H1 (cell line): ENCODE data around the gene FARP2. TPM values are rescaled to one million over a fixed set of nuclear protein-coding genes. Genes with fewer than 3 reads are reported as not detected.

Experiments used
- CTCF ChIA-PET: fragments of 300-600 bp; sonication (Branson Sonifier 250); formaldehyde crosslinking; loops from one replicate; lab custom pipeline; 2021; ENCODE audit not compliant: partially characterized antibody; lab: Charles Lee
- POLR2A ChIA-PET: fragments of 300-600 bp; sonication (Branson Sonifier 250); formaldehyde crosslinking; loops from one replicate; lab custom pipeline; 2021; ENCODE audit warnings: inconsistent platforms; ENCODE audit not compliant: partially characterized antibody; lab: Charles Lee
- DNase-seq, 2 experiments: peaks; one replicate each; pipeline versions ENCODE4 v3.0.0 to v3.0.0-alpha.2; 2010 to 2022; ENCODE audit warnings: low spot score in 2 of 2, low read depth in 1 of 2, mixed read lengths in 1 of 2
- FAIRE-seq: peaks from 2 replicates; lab custom pipeline; 2011; peaks lifted over from hg19 to GRCh38; lab: Jason Lieb, UNC
- H2AFZ ChIP-seq: 2 replicates; pipeline ENCODE4 v1.8.1; 2012; ENCODE audit warnings: low read length, inconsistent platforms
- H2AK5ac ChIP-seq: 2 replicates; pipeline ENCODE4 v1.6.1; 2013; ENCODE audit warnings: low read depth, low read length
- H2BK120ac ChIP-seq: replicated peaks from 2 replicates; pipeline ENCODE3; 2013; ENCODE audit warnings: low read depth, low read length, inconsistent platforms
- H2BK12ac ChIP-seq: 2 replicates; pipeline ENCODE4 v1.6.1; 2013; ENCODE audit warnings: low read depth, low read length
- H2BK15ac ChIP-seq: 2 replicates; pipeline ENCODE4 v1.6.1; 2013; ENCODE audit warnings: low read length
- H2BK20ac ChIP-seq: 2 replicates; pipeline ENCODE4 v1.6.1; 2013; ENCODE audit warnings: low read length
- H2BK5ac ChIP-seq: 2 replicates; pipeline ENCODE4 v1.6.1; 2013; ENCODE audit warnings: low read depth, low read length
- H3K14ac ChIP-seq: 2 replicates; pipeline ENCODE4 v1.6.1; 2013; ENCODE audit warnings: inconsistent platforms; ENCODE audit not compliant: insufficient read length
- H3K18ac ChIP-seq: 2 replicates; pipeline ENCODE4 v1.6.1; 2013; ENCODE audit warnings: low read length; ENCODE audit errors: extremely low read depth
- H3K23ac ChIP-seq: 2 replicates; pipeline ENCODE4 v1.6.1; 2013; ENCODE audit warnings: inconsistent platforms; ENCODE audit not compliant: insufficient read length
- H3K23me2 ChIP-seq: 2 replicates; pipeline ENCODE4 v1.6.1; 2013; ENCODE audit warnings: low read depth, low read length
- H3K27ac ChIP-seq: 2 replicates; pipeline ENCODE4 v1.6.1; 2011; ENCODE audit warnings: low read depth, low read length, inconsistent platforms
- H3K27me3 ChIP-seq, 4 experiments: replicated peaks in 1 of 4; 1 replicate in 1 of 4; 2 replicates in 3 of 4; pipeline versions ENCODE4 v1.6.1 to v1.8.1; 2011 to 2013; ENCODE audit warnings: low read length in 3 of 4, mild to moderate bottlenecking in 3 of 4, inconsistent platforms in 2 of 4, mixed read lengths in 2 of 4, moderate library complexity in 1 of 4; ENCODE audit not compliant: control insufficient read depth in 3 of 4, insufficient read depth in 3 of 4; ENCODE audit errors: extremely low read depth in 1 of 4
- H3K36me3 ChIP-seq, 4 experiments: 2 replicates each; pipeline versions ENCODE4 v1.6.1 to v1.8.1; 2011 to 2013; ENCODE audit warnings: mild to moderate bottlenecking in 4 of 4, low read length in 3 of 4, moderate library complexity in 2 of 4, control low read depth in 1 of 4, inconsistent platforms in 1 of 4; ENCODE audit not compliant: insufficient read depth in 4 of 4, control insufficient read depth in 2 of 4
- H3K4ac ChIP-seq: replicated peaks from 2 replicates; pipeline ENCODE3; 2013; ENCODE audit warnings: low read length, low read depth, mixed read lengths, inconsistent platforms; ENCODE audit not compliant: insufficient read length
- H3K4me1 ChIP-seq, 4 experiments: replicated peaks in 1 of 4; 1 replicate in 1 of 4; 2 replicates in 3 of 4; pipeline versions ENCODE4 v1.6.1 to v1.8.1; 2011 to 2013; ENCODE audit warnings: low read length in 3 of 4, inconsistent platforms in 2 of 4, mixed read lengths in 1 of 4; ENCODE audit not compliant: insufficient read depth in 4 of 4, control insufficient read depth in 3 of 4
- H3K4me2 ChIP-seq, 2 experiments: 2 replicates each; pipeline versions ENCODE4 v1.6.1 to v1.8.1; 2011 to 2013; ENCODE audit warnings: low read depth in 2 of 2, low read length in 2 of 2, control low read depth in 1 of 2, inconsistent platforms in 1 of 2, mild to moderate bottlenecking in 1 of 2; ENCODE audit not compliant: insufficient read depth in 1 of 2
- H3K4me3 ChIP-seq, 4 experiments: fragments of 200-600, 300-600 bp in 1 of 4; sonication (generic), shearing (Covaris generic), sonication (Bioruptor Twin) in 1 of 4; 2 replicates each; pipeline versions ENCODE4 v1.5.1 to v1.8.1; 2011 to 2016; ENCODE audit warnings: low read length in 4 of 4, low read depth in 3 of 4, control low read depth in 2 of 4, inconsistent platforms in 2 of 4, mild to moderate bottlenecking in 2 of 4, mixed read lengths in 1 of 4, moderate library complexity in 1 of 4; ENCODE audit not compliant: insufficient read depth in 2 of 4; ENCODE audit errors: extremely low read depth in 1 of 4
- H3K56ac ChIP-seq: replicated peaks from 2 replicates; pipeline ENCODE3; 2013; ENCODE audit warnings: low read depth, mild to moderate bottlenecking, mixed read lengths, low read length, inconsistent platforms; ENCODE audit not compliant: insufficient read length
- H3K79me1 ChIP-seq: 2 replicates; pipeline ENCODE4 v1.6.1; 2013; ENCODE audit warnings: low read depth, low read length, control low read depth
- H3K79me2 ChIP-seq, 2 experiments: 2 replicates each; pipeline versions ENCODE4 v1.6.1 to v1.8.1; 2012 to 2013; ENCODE audit warnings: low read length in 2 of 2, mild to moderate bottlenecking in 2 of 2, inconsistent platforms in 1 of 2; ENCODE audit not compliant: insufficient read depth in 2 of 2, control insufficient read depth in 1 of 2
- H3K9ac ChIP-seq, 4 experiments: replicated peaks in 1 of 4; 1 replicate in 1 of 4; 2 replicates in 3 of 4; pipeline versions ENCODE4 v1.6.1 to v1.8.1; 2011 to 2013; ENCODE audit warnings: low read depth in 3 of 4, low read length in 3 of 4, control low read depth in 2 of 4, mild to moderate bottlenecking in 2 of 4, moderate library complexity in 2 of 4, inconsistent platforms in 1 of 4; ENCODE audit errors: extremely low read depth in 1 of 4
- H3K9me3 ChIP-seq, 2 experiments: 2 replicates each; pipeline versions ENCODE4 v1.6.1 to v1.8.1; 2012 to 2013; ENCODE audit warnings: mild to moderate bottlenecking in 2 of 2, moderate library complexity in 2 of 2, control low read depth in 1 of 2, inconsistent platforms in 1 of 2, low read depth in 1 of 2, low read length in 1 of 2, mixed read lengths in 1 of 2; ENCODE audit not compliant: insufficient read depth in 2 of 2
- H4K20me1 ChIP-seq, 2 experiments: replicated peaks in 1 of 2; 2 replicates each; pipeline versions ENCODE3 to v1.8.1; 2011 to 2013; ENCODE audit warnings: inconsistent platforms in 2 of 2, low read length in 2 of 2, mild to moderate bottlenecking in 1 of 2; ENCODE audit not compliant: insufficient read depth in 2 of 2, control insufficient read depth in 1 of 2
- H4K5ac ChIP-seq: 2 replicates; pipeline ENCODE4 v1.6.1; 2013; ENCODE audit warnings: low read length, low read depth, mixed read lengths, inconsistent platforms; ENCODE audit not compliant: insufficient read length
- H4K8ac ChIP-seq: 2 replicates; pipeline ENCODE4 v1.8.0; 2013; ENCODE audit warnings: mild to moderate bottlenecking, moderate library complexity, low read length, inconsistent platforms; ENCODE audit not compliant: insufficient read depth; ENCODE audit errors: extremely low read depth
- H4K91ac ChIP-seq: replicated peaks from 2 replicates; pipeline ENCODE3; 2013; ENCODE audit warnings: low read length, mixed read lengths, inconsistent platforms; ENCODE audit not compliant: insufficient read length
- EP300 ChIP-seq, 2 experiments: IDR thresholded peaks; 1 replicate in 1 of 2; 2 replicates in 1 of 2; pipeline ENCODE4 v1.6.1; 2011 to 2012; ENCODE audit warnings: low read depth in 2 of 2, low read length in 2 of 2, mild to moderate bottlenecking in 2 of 2, borderline replicate concordance in 1 of 2, inconsistent platforms in 1 of 2, moderate library complexity in 1 of 2
- KDM4A ChIP-seq: IDR thresholded peaks from one replicate; pipeline ENCODE4 v1.7.1; 2012; ENCODE audit warnings: low read depth, mild to moderate bottlenecking, moderate library complexity, low read length, inconsistent platforms; ENCODE audit not compliant: severe bottlenecking
- MAX ChIP-seq: IDR thresholded peaks from 2 replicates; pipeline ENCODE4 v1.6.1; 2012; ENCODE audit warnings: inconsistent platforms
- PHF8 ChIP-seq: fragments of 200-600 bp; sonication (generic); conservative IDR thresholded peaks from 2 replicates; pipeline ENCODE4 v1.7.1; 2012; ENCODE audit warnings: low read depth, mild to moderate bottlenecking, inconsistent platforms, low read length, moderate library complexity
- SP1 ChIP-seq: IDR thresholded peaks from 2 replicates; pipeline ENCODE4 v1.6.1; 2011; ENCODE audit warnings: low read depth, low read length
- SRF ChIP-seq: IDR thresholded peaks from 2 replicates; pipeline ENCODE4 v1.6.1; 2011; ENCODE audit warnings: mild to moderate bottlenecking, low read depth, low read length, moderate library complexity
- USF2 ChIP-seq: IDR thresholded peaks from 2 replicates; pipeline ENCODE4 v1.6.1; 2011; ENCODE audit warnings: low read length, improper control_type of control experiment
- WGBS, 2 experiments: shearing (Covaris generic) in 1 of 2; methylation state at CpG; one replicate each; pipeline versions ENCODE4 v1.1.6 to v1.1.7; 2013 to 2015; ENCODE audit warnings: low lambda C conversion rate in 2 of 2, mixed read lengths in 2 of 2, inconsistent platforms in 1 of 2, low coverage in 1 of 2, missing lambda C conversion rate in 1 of 2; ENCODE audit not compliant: insufficient replicate concordance in 2 of 2, insufficient coverage in 1 of 2, insufficient read length in 1 of 2; ENCODE audit errors: extremely low coverage in 1 of 2, missing lambda C conversion rate in 1 of 2; 5-methylcytosine and 5-hydroxymethylcytosine counted together
- polyA plus RNA-seq, 7 experiments: library from polyadenylated mRNA; depleted of rRNA in 3 of 7; stranded (reverse) in 5 of 7; unstranded in 2 of 7; fragments of >200 nt in 5 of 7; fragments of 200-250 nt in 2 of 7; gene quantifications; 1 replicate in 5 of 7; 2 replicates in 1 of 7; 4 replicates in 1 of 7; pipeline versions ENCODE4 v1.2.1 to v1.2.3, GENCODE V29; 2011 to 2013; ENCODE audit warnings: missing spikeins in 2 of 7, mixed read lengths in 2 of 7
- total RNA-seq: library from RNA; stranded (reverse); fragmentation: NEBNext Ultra II Directional; extraction: Animal tissue kit (Norgen Biotek cat#: 25700); gene quantifications from 2 replicates; pipeline ENCODE4 v1.2.1, GENCODE V29; 2021
- TF ChIP-seq, protein P1 (sequence below): IDR thresholded peaks from 2 replicates; pipeline ENCODE4 v1.6.1; 2012; ENCODE audit warnings: inconsistent platforms

FARP2 gene
- total and polyA plus RNA-seq, 2 of the 8 experiments (the other 6 are each of a cell fraction or from before 2014, with no cell fraction given), result 12.4 to 33.4 TPM

GRCh38 chr2:241540771-241541561 is 184.9 kb downstream of the FARP2 start:
- DNase-seq, result peak; percentile 81 to 99
- Histone ChIP-seq H2BK5ac (no peak overlapping the region), H3K4me3 (peak overlapping the region; percentile 49 to 64 (median 54)), H2BK120ac (no peak overlapping the region), H3K79me1 (no peaks in the 10 kb centered on the region), H3K14ac (no peak overlapping the region), H3K23ac (no peak overlapping the region), H3K4ac (no peak overlapping the region), H3K27me3 (peaks cover 18 to 35% (median 31%) of the 10 kb centered on the region in 4 experiments), H4K20me1 (peaks cover 0 to 5% of the 10 kb centered on the region in 2 experiments), H4K5ac (no peak overlapping the region), H2AFZ (peak overlapping the region; percentile 70; the same call in 1 of the 2 replicates), H2BK15ac (no peak overlapping the region), H2BK20ac (no peak overlapping the region), H3K79me2 (no peaks in the 10 kb centered on the region), H2BK12ac (no peak overlapping the region), H4K8ac (peak overlapping the region; percentile 73; the same call in 1 of the 2 replicates), H3K18ac (no peak overlapping the region), H3K27ac (no peak overlapping the region), H3K56ac (no peak overlapping the region), H3K36me3 (no peaks in the 10 kb centered on the region), H3K4me2 (peak overlapping the region; percentile 77 to 83), H3K23me2 (peaks cover 17% of the 10 kb centered on the region; the same call in 1 of the 2 replicates), H3K4me1 (peaks cover 3 to 10% (median 4%) of the 10 kb centered on the region in 4 experiments), H3K9ac (peak overlapping the region in 2 of 4 experiments; percentile 6 to 13; a peak in 4 of 7 replicates), H2AK5ac (no peak overlapping the region), H3K9me3 (no peaks in the 10 kb centered on the region), H4K91ac (no peak overlapping the region)
- ChIA-PET POLR2A (interaction anchor here (1.1 to 1.7 kb wide), 4 partner anchors 18 to 70 kb away, joined by 3 to 7 read pairs (median 4); partner anchors contain the start of gene BOK), CTCF (interaction anchor here (0.7 to 1.6 kb wide), 3 partner anchors 14 to 183 kb away, joined by 3 to 4 read pairs (median 3); no protein-coding TSS in a partner anchor)
- no peak for FAIRE-seq
- 15% methylated on average over 50 of the region's 68 CpGs; no CpG with 5 or more reads in 1 of the 2 experiments for WGBS, 2 experiments
- peak; percentile 91 for TF ChIP-seq MAX
- TF ChIP-seq EP300 (IDR thresholded peaks at IDR 0.05; ENCODE audit: borderline replicate concordance in 1 of 2, low read depth in 2 of 2, low read length in 2 of 2), result no peak
- TF ChIP-seq USF2, result no peak
- peak; percentile 63; the same call in 1 of the 2 replicates for TF ChIP-seq SP1
- TF ChIP-seq PHF8, result peak; percentile 65; the same call in 1 of the 2 replicates
- no peak for TF ChIP-seq SRF
- no peak for TF ChIP-seq KDM4A
- TF ChIP-seq, protein P1, sequence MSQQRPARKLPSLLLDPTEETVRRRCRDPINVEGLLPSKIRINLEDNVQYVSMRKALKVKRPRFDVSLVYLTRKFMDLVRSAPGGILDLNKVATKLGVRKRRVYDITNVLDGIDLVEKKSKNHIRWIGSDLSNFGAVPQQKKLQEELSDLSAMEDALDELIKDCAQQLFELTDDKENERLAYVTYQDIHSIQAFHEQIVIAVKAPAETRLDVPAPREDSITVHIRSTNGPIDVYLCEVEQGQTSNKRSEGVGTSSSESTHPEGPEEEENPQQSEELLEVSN, result peak; percentile 76
